ENCODE results near the gene PEPD. TPM values are rescaled to one million over a fixed set of nuclear protein-coding genes. Genes with fewer than 3 reads are reported as not detected.

Gene PEPD
- total RNA-seq, 4 donors from 2014 or later = 33.9 to 57.0 (median 45.0) TPM

- Histone ChIP-seq H3K4me1 (no peaks in the 10 kb centered on the region), H3K4me3 (no peak overlapping the region), H3K27ac (no peak overlapping the region), H3K9me3 (no peaks in the 10 kb centered on the region), H3K36me3 (no peaks in the 10 kb centered on the region), H3K27me3 (no peaks in the 10 kb centered on the region)
- no peak for ATAC-seq
- no peak for DNase-seq
- in situ Hi-C loops (cut with MboI; ENCODE audit: low sequenced_read_pairs in 4 of 4) = no loop called here
- intact Hi-C loops (cut with DNase I; ENCODE audit: low total_unique reads) = no loop called here
- TF ChIP-seq CTCF (IDR thresholded peaks at IDR 0.05 in 4 of 5, conservative IDR thresholded peaks at IDR 0.05 in 1 of 5) = no peak
- TF ChIP-seq POLR2A (IDR thresholded peaks at IDR 0.05) = no peak
Measured at GRCh38 chr19:33362508-33363228, 158.9 kb downstream of the PEPD start.

DNA sequence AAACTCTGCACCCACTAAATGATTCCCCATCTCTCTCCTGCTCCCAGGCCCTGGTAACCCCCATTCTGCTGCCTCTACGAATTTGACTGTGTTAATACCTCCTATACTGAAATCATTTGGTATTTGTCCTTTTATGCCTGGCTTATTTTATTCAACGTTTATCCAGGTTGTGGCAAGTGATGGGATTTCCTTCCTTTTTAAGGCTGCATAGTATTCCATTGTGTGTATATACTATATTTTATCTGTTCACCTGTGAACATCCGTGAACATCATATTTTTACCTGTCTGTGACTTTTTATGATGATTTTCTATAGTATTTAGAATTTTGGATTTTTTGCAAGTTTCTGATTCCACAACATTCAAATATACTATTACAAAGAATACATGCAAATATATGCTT is 162.0 kb downstream of the PEPD start:
- ATAC-seq = no peak
- Histone ChIP-seq H3K4me3 (no peak overlapping the region), H3K9me3 (no peaks in the 10 kb centered on the region), H3K4me1 (no peaks in the 10 kb centered on the region), H3K27ac (no peak overlapping the region), H3K27me3 (no peaks in the 10 kb centered on the region), H3K36me3 (no peaks in the 10 kb centered on the region)
- no peak for DNase-seq
- intact Hi-C loops (cut with DNase I; ENCODE audit: low total_unique reads) (no loop called here), in situ Hi-C loops (cut with MboI; ENCODE audit: low sequenced_read_pairs in 4 of 4) (no loop called here)
- no peak for TF ChIP-seq CTCF (IDR thresholded peaks at IDR 0.05 in 4 of 5, conservative IDR thresholded peaks at IDR 0.05 in 1 of 5)

DNA sequence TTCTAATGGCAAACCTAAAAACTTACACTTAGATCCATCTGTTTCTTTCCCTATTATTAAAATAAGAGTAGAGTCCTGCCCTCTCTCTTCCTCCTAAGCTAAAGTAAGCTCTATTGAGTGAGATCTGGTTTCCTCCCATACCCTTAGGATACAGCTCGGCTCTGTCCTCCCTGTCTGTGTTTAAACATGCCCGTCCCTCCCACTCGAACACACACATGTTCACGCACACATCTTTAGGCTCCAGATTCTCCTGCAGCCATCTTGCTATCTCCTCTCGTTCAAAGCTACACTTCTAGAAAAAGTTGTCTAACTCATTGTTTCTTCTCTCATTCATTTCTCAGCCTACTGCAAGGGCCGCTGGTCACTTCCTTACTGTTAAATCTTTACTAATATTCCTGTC is 163.2 kb downstream of the PEPD start:
- Histone ChIP-seq H3K36me3 (no peaks in the 10 kb centered on the region), H3K4me3 (no peak overlapping the region), H3K9me3 (no peaks in the 10 kb centered on the region), H3K27me3 (no peaks in the 10 kb centered on the region), H3K27ac (no peak overlapping the region), H3K4me1 (no peaks in the 10 kb centered on the region)
- in situ Hi-C loops (cut with MboI; ENCODE audit: low sequenced_read_pairs in 4 of 4) = no loop called here
- ATAC-seq (no peak), DNase-seq (no peak)
- TF ChIP-seq POLR2A (IDR thresholded peaks at IDR 0.05) (no peak), CTCF (IDR thresholded peaks at IDR 0.05 in 4 of 5, conservative IDR thresholded peaks at IDR 0.05 in 1 of 5) (no peak)
- intact Hi-C loops (cut with DNase I; ENCODE audit: low total_unique reads) = no loop called here

DNA sequence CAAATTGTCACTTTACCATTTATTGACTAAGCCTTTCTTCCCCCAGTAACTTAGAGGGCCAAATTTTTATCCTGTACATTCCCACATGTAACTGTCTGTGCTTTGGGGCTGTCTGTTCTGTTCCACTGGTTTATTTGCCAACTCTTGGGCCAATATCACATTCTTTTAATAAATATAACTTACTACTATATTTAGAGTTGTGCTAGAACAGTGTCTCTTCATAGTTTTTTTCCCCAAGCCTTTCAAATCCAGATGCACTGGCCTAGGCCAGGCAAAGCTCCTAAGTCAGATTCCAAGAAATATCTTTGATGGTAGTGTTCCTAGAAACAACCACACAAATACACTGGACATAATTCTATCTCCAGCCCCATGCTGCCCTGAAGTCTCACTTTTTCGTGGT is 164.0 kb downstream of the PEPD start:
- intact Hi-C loops (cut with DNase I; ENCODE audit: low total_unique reads) (no loop called here), in situ Hi-C loops (cut with MboI; ENCODE audit: low sequenced_read_pairs in 4 of 4) (no loop called here)
- ATAC-seq (no peak), DNase-seq (no peak)
- TF ChIP-seq CTCF (IDR thresholded peaks at IDR 0.05 in 4 of 5, conservative IDR thresholded peaks at IDR 0.05 in 1 of 5) (no peak), POLR2A (IDR thresholded peaks at IDR 0.05) (no peak)
- Histone ChIP-seq H3K27ac (no peak overlapping the region), H3K9me3 (no peaks in the 10 kb centered on the region), H3K4me3 (no peak overlapping the region), H3K36me3 (no peaks in the 10 kb centered on the region), H3K27me3 (no peaks in the 10 kb centered on the region), H3K4me1 (no peaks in the 10 kb centered on the region)

DNA sequence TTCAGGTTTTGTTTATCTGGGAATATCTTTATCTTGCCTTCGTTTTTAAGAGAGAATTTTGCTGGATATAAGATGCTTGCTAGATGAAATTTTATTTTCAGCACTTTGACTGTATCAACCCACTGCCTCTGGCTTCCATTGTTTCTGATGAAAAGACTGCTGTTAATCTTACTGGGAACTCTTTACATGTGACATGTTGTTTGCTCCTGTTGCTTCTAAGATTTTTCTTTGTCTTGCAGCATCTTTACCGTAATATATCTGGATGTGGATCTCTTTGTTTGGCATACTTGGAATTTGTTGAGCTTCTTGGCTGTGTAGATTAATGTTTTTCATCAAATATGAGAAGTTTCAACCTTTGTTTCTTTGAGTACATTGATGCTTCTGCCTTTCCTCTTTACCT is 166.1 kb downstream of the PEPD start:
- in situ Hi-C loops (cut with MboI; ENCODE audit: low sequenced_read_pairs in 4 of 4) (no loop called here), intact Hi-C loops (cut with DNase I; ENCODE audit: low total_unique reads) (no loop called here)
- H3K4me3 ChIP-seq = no peak overlapping the region
- no peak for ATAC-seq
- no peak for DNase-seq
- H3K36me3 ChIP-seq = no peaks in the 10 kb centered on the region
- H3K27me3 ChIP-seq = peaks cover 0 to 4% (median 0%) of the 10 kb centered on the region in 3 donors
- H3K4me1 ChIP-seq = no peaks in the 10 kb centered on the region
- H3K9me3 ChIP-seq = no peaks in the 10 kb centered on the region
- H3K27ac ChIP-seq = no peak overlapping the region
- TF ChIP-seq POLR2A (IDR thresholded peaks at IDR 0.05) (no peak), CTCF (IDR thresholded peaks at IDR 0.05 in 4 of 5, conservative IDR thresholded peaks at IDR 0.05 in 1 of 5) (no peak)
